GM19463 (cell line): ENCODE measurements around the gene MT1F.
"Not testable (repeated sequence)": the region's sequence is repeated elsewhere in the genome, so short reads cannot be mapped to it uniquely, and the experiment has no call there.

Experiments
- ATAC-seq: cut with Tn5 transposase; IDR thresholded peaks from one replicate; pipeline ENCODE4 v1.9.1; 2021; ENCODE audit warnings: mild to moderate bottlenecking, moderate library complexity; ENCODE audit not compliant: unreplicated experiment

MT1F gene

GRCh38 chr16:56657555-56658326 is at the start of gene MT1F:
Gene MT1F (plus strand): TSS chr16:56657959. CDS start chr16:56658059, 100 bp downstream.
- ATAC-seq = peak; percentile 58

- peak; percentile 86 for ATAC-seq
Measured at GRCh38 chr16:56608043-56608875, 49.5 kb upstream of the MT1F start, which contains the start of gene MT2A. Gene MT2A (plus strand): TSS chr16:56608584. CDS start chr16:56608656, 72 bp downstream.

GRCh38 chr16:56608876-56609462 is 48.8 kb upstream of the MT1F start:
- ATAC-seq = no peak

- peak; percentile 28 for ATAC-seq
Measured at GRCh38 chr16:56609463-56609921, 48.3 kb upstream of the MT1F start.

- peak; percentile 22 for ATAC-seq
Measured at GRCh38 chr16:56610017-56610608, 47.6 kb upstream of the MT1F start.

- ATAC-seq = no peak
Measured at GRCh38 chr16:56610609-56611111, 47.1 kb upstream of the MT1F start.

GRCh38 chr16:56611281-56611833 is 46.4 kb upstream of the MT1F start:
- no peak for ATAC-seq

GRCh38 chr16:56613706-56614105 is 44.1 kb upstream of the MT1F start:
- no peak for ATAC-seq

GRCh38 chr16:56614549-56614991 is 43.2 kb upstream of the MT1F start:
- no peak for ATAC-seq

GRCh38 chr16:56615353-56615752 is 42.4 kb upstream of the MT1F start:
- ATAC-seq = no peak

GRCh38 chr16:56616608-56617211 is 41.0 kb upstream of the MT1F start:
- no peak for ATAC-seq

GRCh38 chr16:56617212-56618085 is 40.3 kb upstream of the MT1F start:
- ATAC-seq = peak; percentile 66

- no peak for ATAC-seq
Measured at GRCh38 chr16:56618138-56618537, 39.6 kb upstream of the MT1F start.

- no peak for ATAC-seq
Measured at GRCh38 chr16:56620339-56620897, 37.3 kb upstream of the MT1F start.

GRCh38 chr16:56621665-56622445 is 35.9 kb upstream of the MT1F start:
- ATAC-seq = not testable (repeated sequence)

- ATAC-seq = not testable (repeated sequence)
Measured at GRCh38 chr16:56623184-56623583, 34.6 kb upstream of the MT1F start.

GRCh38 chr16:56623637-56624036 is 34.1 kb upstream of the MT1F start:
- ATAC-seq = no peak
